PC-9 (cell line): ENCODE results near the gene MYL7.

Experiments
- EZH2 ChIP-seq: fragments of 200-600 bp; sonication (generic); IDR thresholded peaks from 2 replicates; pipeline ENCODE4 v1.8.0; 2017; ENCODE audit warnings: antibody characterized with exemption, low read depth
- TF ChIP-seq, protein P1 (sequence below): fragments of 200-600 bp; sonication (generic); conservative IDR thresholded peaks from 2 replicates; pipeline ENCODE4 v1.6.1; 2017; ENCODE audit warnings: mixed run types, antibody characterized with exemption, mild to moderate bottlenecking, moderate library complexity

- TF ChIP-seq, protein P1, sequence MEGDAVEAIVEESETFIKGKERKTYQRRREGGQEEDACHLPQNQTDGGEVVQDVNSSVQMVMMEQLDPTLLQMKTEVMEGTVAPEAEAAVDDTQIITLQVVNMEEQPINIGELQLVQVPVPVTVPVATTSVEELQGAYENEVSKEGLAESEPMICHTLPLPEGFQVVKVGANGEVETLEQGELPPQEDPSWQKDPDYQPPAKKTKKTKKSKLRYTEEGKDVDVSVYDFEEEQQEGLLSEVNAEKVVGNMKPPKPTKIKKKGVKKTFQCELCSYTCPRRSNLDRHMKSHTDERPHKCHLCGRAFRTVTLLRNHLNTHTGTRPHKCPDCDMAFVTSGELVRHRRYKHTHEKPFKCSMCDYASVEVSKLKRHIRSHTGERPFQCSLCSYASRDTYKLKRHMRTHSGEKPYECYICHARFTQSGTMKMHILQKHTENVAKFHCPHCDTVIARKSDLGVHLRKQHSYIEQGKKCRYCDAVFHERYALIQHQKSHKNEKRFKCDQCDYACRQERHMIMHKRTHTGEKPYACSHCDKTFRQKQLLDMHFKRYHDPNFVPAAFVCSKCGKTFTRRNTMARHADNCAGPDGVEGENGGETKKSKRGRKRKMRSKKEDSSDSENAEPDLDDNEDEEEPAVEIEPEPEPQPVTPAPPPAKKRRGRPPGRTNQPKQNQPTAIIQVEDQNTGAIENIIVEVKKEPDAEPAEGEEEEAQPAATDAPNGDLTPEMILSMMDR, result no peak
- no peak for TF ChIP-seq EZH2
These were observed 49.1 kb upstream of the MYL7 start for GRCh38 chr7:44189993-44190872.
